ENCODE data around the gene LCAT.

- TF ChIP-seq POLR2A (IDR thresholded peaks at IDR 0.05): no peak
- TF ChIP-seq CTCF (IDR thresholded peaks at IDR 0.05): no peak
Observed at GRCh38 chr16:67917852-67918236, 26.1 kb downstream of the LCAT start.
